ENCODE measurements around the gene WDR54. TPM values are rescaled to one million over a fixed set of nuclear protein-coding genes. Genes with fewer than 3 reads are reported as not detected.

The WDR54 gene
- total RNA-seq, 1 experiment from 2014 or later = 41.0 TPM

DNA sequence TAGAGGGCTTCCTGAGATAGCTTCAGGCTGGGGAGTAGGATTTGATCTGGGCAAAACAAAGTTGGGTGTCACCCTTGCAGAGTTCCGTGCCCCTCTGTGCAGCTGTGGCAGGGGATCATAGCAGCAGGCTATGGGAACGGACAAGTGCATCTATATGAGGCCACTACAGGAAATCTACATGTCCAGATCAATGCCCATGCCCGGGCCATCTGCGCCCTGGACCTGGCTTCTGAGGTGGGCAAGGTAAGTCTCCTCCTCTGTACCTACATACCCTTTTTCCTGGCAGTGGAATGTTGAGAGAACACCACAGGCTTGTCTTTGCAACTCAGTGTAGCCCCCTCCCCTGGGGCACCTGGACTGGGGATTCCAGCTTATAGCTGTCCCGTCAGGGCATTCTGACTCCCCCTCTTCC lies 3.5 kb downstream of the WDR54 start:
- TF ChIP-seq CTCF (conservative IDR thresholded peaks at IDR 0.05; ENCODE audit: low read depth, low read length) = no peak
- TF ChIP-seq EZH2 (IDR thresholded peaks at IDR 0.05; ENCODE audit: low read length, unreplicated experiment) = no peak
- TF ChIP-seq EZH2phosphoT487 (IDR thresholded peaks at IDR 0.05; ENCODE audit: borderline replicate concordance, low read length) = no peak
- intact Hi-C loops (cut with micrococcal nuclease) = no loop called here
- Histone ChIP-seq H3K36me3 (ENCODE audit: low read depth, low read length) (peaks cover 27% of the 10 kb centered on the region), H4K20me1 (ENCODE audit: low read length) (no peaks in the 10 kb centered on the region), H3K27me3 (ENCODE audit: low read length) (no peaks in the 10 kb centered on the region), H3F3A (ENCODE audit: low read length, unreplicated experiment) (no peaks in the 10 kb centered on the region), H3K9me2 (replicated peaks; ENCODE audit: low read length) (no peaks in the 10 kb centered on the region), H3K27ac (ENCODE audit: low read length) (no peak overlapping the region), H3K79me2 (ENCODE audit: low read length) (no peaks in the 10 kb centered on the region), H3K4me2 (ENCODE audit: low read length) (no peak overlapping the region), H2AFZ (ENCODE audit: low read length) (no peak overlapping the region), H3K9me3 (ENCODE audit: low read length) (no peaks in the 10 kb centered on the region), H3K4me3 (ENCODE audit: low read length) (no peak overlapping the region), H3K9ac (ENCODE audit: low read length) (no peak overlapping the region), H3K4me1 (ENCODE audit: insufficient read depth, low read length) (peaks cover 6% of the 10 kb centered on the region; the same call in 1 of the 2 replicates)
- CTCF ChIA-PET = no interaction called here
- BruUV-seq (replicated peaks) = no TSS peak
- no peak for ATAC-seq
- no peak for DNase-seq
- POLR2A ChIA-PET (ENCODE audit: unreplicated experiment) = no interaction called here

- no peaks in the 10 kb centered on the region for H3K27me3 ChIP-seq (ENCODE audit: low read length)
- no peaks in the 10 kb centered on the region for H4K20me1 ChIP-seq (ENCODE audit: low read length)
- peaks cover 6% of the 10 kb centered on the region; the same call in 1 of the 2 replicates for H3K4me1 ChIP-seq (ENCODE audit: insufficient read depth, low read length)
- H3K79me2 ChIP-seq (ENCODE audit: low read length) = no peaks in the 10 kb centered on the region
- BruUV-seq (replicated peaks) = no TSS peak
- CTCF ChIA-PET = no interaction called here
- H3F3A ChIP-seq (ENCODE audit: low read length, unreplicated experiment) = no peaks in the 10 kb centered on the region
- H3K9ac ChIP-seq (ENCODE audit: low read length) = no peak overlapping the region
- intact Hi-C loops (cut with micrococcal nuclease) = no loop called here
- no peak overlapping the region for H3K4me2 ChIP-seq (ENCODE audit: low read length)
- H3K9me3 ChIP-seq (ENCODE audit: low read length) = no peaks in the 10 kb centered on the region
- TF ChIP-seq EZH2 (IDR thresholded peaks at IDR 0.05; ENCODE audit: low read length, unreplicated experiment) (no peak), CTCF (conservative IDR thresholded peaks at IDR 0.05; ENCODE audit: low read depth, low read length) (no peak), EZH2phosphoT487 (IDR thresholded peaks at IDR 0.05; ENCODE audit: borderline replicate concordance, low read length) (no peak)
- no peak overlapping the region for H2AFZ ChIP-seq (ENCODE audit: low read length)
- ATAC-seq = no peak
- no peaks in the 10 kb centered on the region for H3K9me2 ChIP-seq (replicated peaks; ENCODE audit: low read length)
- H3K36me3 ChIP-seq (ENCODE audit: low read depth, low read length) = peaks cover 31% of the 10 kb centered on the region
- no peak for DNase-seq
- POLR2A ChIA-PET (ENCODE audit: unreplicated experiment) = no interaction called here
- H3K4me3 ChIP-seq (ENCODE audit: low read length) = no peak overlapping the region
- no peak overlapping the region for H3K27ac ChIP-seq (ENCODE audit: low read length)
These were observed 4.0 kb downstream of the WDR54 start for GRCh38 chr2:74425523-74425922.

- BruUV-seq (replicated peaks) = no TSS peak
- Histone ChIP-seq H3K9me2 (replicated peaks; ENCODE audit: low read length) (no peaks in the 10 kb centered on the region), H3K4me2 (ENCODE audit: low read length) (no peak overlapping the region), H3K4me3 (ENCODE audit: low read length) (no peak overlapping the region), H3K36me3 (ENCODE audit: low read depth, low read length) (peaks cover 31% of the 10 kb centered on the region), H3K4me1 (ENCODE audit: insufficient read depth, low read length) (no peaks in the 10 kb centered on the region; the same call in 1 of the 2 replicates), H3K9me3 (ENCODE audit: low read length) (no peaks in the 10 kb centered on the region), H3K79me2 (ENCODE audit: low read length) (no peaks in the 10 kb centered on the region), H3K27ac (ENCODE audit: low read length) (no peak overlapping the region), H3K27me3 (ENCODE audit: low read length) (no peaks in the 10 kb centered on the region), H4K20me1 (ENCODE audit: low read length) (peaks cover 2% of the 10 kb centered on the region; the same call in 1 of the 2 replicates), H3F3A (ENCODE audit: low read length, unreplicated experiment) (no peaks in the 10 kb centered on the region), H2AFZ (ENCODE audit: low read length) (no peak overlapping the region), H3K9ac (ENCODE audit: low read length) (no peak overlapping the region)
- ATAC-seq = no peak
- DNase-seq = no peak
- ChIA-PET CTCF (no interaction called here), POLR2A (ENCODE audit: unreplicated experiment) (no interaction called here)
- TF ChIP-seq EZH2 (IDR thresholded peaks at IDR 0.05; ENCODE audit: low read length, unreplicated experiment) = no peak
- TF ChIP-seq CTCF (conservative IDR thresholded peaks at IDR 0.05; ENCODE audit: low read depth, low read length) = no peak
- no peak for TF ChIP-seq EZH2phosphoT487 (IDR thresholded peaks at IDR 0.05; ENCODE audit: borderline replicate concordance, low read length)
- intact Hi-C loops (cut with micrococcal nuclease) = no loop called here
These were observed 4.7 kb downstream of the WDR54 start for GRCh38 chr2:74426181-74426758.
